ENCODE measurements around the gene PEAK3.
A peak's percentile ranks its signal among the peaks of the same experiment; 100 is the strongest.

Gene PEAK3

DNA sequence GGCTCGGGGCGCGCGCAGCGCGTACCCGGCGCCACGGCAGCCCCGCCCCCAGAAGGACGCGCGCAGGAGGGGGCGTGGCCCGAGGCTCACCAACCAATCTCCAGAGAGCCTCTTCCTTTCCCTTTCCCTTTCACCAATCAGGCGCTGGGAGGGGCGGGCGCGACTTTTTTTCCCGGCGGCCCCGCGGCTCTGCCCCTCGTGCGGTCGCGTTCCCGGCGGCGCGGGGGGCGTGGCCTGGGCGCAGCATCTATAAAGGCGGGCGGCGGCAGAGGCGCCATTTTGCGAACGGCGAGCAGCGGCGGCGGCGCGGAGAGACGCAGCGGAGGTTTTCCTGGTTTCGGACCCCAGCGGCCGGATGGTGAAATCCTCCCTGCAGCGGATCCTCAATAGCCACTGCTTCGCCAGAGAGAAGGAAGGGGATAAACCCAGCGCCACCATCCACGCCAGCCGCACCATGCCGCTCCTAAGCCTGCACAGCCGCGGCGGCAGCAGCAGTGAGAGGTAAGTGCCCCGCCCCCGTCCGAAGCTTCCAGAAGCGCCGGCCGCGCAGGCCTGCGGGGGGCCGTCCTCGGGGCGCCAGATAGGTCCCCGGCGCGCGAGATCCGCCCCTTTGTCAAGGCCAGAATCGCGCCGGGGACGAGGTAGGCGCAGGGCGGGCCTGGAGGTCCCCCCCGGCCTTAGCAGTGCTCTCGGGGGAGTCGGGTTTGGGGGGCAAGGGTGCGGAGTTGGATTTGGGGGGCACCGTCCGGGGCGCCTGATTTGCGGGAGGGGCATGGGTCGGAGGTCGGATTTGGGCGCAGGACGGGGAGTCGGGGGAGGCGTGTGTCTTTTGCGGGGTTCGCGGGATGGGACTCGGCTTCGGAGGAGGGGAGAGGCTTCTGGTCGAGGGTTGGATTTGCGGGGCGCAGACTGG is 12.5 kb downstream of the PEAK3 start:
- DNase-seq: peak; percentile 92

GRCh38 chr19:2268861-2269243 is 13.1 kb downstream of the PEAK3 start:
- no peak for DNase-seq

DNA sequence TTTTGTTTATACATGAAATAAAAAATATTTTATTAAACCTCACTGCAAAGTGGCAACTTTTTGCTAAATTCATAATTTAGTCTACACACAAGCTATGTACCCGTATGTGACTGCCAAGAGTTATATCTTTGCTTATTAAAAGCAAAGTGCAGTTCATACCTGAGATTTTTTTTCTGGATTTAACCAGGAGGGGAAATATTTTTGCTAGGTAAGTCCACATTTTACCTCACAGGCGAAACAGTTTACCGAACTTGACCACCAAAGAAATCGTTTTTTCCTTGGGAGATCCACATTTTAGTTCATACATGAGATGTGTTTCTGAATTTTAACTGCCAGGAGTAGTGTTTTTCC is 13.5 kb downstream of the PEAK3 start:
- DNase-seq: no peak

- no peak for DNase-seq
Measured at GRCh38 chr19:2266183-2266993, 15.6 kb downstream of the PEAK3 start.

GRCh38 chr19:2261438-2262172 is 20.4 kb downstream of the PEAK3 start:
- DNase-seq: peak; percentile 20

DNA sequence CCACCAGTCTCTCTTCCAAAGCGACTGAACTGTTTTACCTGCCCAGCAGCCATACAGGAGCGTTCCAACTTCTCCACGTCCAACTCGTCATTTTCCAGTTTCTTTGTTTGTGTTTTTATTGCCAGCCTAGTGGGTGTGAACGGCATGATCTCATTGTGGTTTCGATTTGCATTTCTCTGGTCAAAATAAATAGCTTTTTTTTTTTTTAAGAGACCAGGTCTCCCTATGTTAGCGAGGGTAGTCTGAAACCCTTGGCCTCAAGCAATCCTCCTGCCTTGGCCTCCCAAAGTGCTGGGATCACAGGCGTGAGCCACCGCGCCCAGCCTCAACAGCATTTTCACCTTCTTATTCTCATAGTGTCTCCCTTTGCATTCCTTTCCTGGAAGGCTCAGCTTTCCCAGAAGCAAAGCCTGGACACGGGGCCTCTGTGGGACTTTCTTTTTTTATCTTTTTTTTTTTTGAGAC is 21.6 kb downstream of the PEAK3 start:
- no peak for DNase-seq

GRCh38 chr19:2259336-2259735 is 22.6 kb downstream of the PEAK3 start:
- DNase-seq: no peak

DNA sequence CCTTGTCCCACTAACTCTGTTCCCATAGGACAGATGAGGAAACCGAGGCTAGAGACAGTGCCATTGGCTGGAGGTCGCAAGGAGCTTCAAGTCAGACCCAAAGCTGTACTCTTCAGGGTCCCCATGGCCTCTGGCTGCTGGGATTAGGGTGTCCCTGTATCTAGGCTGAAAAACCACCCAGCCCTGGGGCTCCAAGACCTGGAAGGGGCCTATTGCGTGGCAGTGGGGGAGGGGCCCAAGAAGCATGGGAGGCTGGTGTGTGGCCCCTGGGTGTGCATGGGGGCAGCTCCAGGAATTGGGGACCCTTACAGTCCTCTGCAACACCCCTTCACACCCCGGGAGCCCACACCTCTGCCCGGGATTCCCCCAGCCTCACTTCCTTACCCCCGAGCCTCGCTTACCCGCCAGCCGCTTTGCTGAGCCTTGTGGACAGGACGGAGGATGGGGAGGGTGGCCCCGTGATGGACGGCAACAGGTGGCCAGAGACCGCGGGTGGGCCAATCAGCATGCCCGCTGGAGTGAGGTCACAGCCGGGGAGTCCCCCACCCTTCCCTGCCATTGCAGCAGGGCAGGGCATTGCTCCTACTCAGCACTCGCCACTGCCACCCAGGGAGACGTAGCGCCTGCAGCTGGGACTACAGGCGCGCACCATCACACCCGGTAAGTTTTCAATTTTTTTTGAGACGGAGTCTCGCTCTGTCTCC is 25.8 kb downstream of the PEAK3 start, which contains the start of gene JSRP1:
Gene JSRP1, minus strand, starts transcription at position 436 of the 704 bp plus-strand sequence. CDS start 1,103 bp downstream, outside the sequence.
- peak; percentile 89 for DNase-seq

DNA sequence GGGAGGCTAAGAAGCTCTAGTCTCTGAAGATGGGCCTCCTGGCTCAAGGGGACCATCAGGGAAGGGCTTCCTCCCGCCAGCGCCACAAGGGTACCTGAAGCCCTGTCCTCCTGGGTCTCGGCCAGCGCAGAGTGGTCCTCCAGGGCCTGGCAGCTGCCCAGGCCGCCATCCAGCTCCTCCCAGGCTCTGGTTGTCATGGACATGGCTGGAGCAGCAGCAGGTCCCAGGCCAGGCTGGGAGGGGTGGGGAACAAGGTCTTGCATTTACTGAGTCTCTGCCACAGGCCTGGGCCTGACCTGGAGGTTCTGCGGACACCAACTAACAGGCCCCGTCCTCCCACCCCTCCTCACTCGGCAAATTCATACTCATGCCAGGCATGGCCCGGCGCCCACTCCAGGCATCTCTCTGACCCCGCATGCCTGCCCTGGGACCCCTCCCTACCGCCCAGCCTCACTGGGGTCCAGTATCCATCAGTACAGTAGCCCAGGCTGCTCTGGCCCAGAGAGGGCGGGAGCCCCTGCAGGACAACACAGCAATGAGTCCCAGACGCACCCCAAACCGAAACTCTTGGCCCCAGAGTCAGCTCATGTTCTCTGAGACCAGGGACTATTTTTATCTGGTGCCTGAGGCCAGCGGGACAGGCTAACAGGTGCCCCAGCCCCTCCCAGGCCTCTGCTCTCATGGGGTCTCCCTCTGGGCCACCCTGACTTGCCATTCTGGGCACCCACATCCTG is 26.7 kb downstream of the PEAK3 start:
- no peak for DNase-seq

DNA sequence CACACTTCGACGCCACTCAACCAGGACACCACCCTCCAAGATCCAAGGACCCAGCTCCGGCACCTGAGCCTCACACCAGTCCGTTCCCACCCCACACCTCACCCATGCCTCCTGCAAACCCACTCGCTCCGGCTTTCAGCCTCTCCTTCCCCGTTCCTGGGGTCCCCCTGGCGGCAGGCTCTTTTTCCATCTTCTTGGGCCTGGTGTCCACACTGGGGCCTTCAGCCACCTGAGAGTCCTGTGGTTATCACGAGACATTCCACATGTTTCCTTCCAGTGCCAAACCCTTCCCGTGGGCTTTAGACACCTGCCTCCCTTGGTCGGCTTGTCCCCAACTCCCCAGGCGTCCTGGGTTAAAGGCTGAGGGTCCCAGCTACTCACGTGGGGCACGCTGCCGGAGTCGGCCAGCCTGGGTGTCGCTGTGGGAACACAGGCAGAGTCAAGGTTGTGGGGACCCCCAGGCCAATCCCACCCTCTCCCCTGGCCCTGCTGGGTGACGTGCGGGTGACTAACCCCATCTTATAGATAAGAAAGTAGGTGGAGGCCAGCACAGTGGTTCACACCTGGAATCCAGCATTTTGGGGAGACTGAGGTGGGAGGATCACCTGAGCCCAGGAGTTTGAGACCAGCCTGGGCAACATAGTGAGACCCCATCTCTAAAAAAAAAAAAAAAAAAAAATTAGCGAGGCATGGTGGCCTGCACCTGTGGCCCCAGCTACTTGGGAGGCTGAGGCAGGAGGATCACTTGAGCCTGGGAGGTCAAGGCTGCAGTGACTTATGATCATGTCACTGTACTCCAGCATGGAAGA is 27.7 kb downstream of the PEAK3 start:
- DNase-seq: no peak

GRCh38 chr19:2253106-2254063 is 28.6 kb downstream of the PEAK3 start:
- DNase-seq: no peak

DNA sequence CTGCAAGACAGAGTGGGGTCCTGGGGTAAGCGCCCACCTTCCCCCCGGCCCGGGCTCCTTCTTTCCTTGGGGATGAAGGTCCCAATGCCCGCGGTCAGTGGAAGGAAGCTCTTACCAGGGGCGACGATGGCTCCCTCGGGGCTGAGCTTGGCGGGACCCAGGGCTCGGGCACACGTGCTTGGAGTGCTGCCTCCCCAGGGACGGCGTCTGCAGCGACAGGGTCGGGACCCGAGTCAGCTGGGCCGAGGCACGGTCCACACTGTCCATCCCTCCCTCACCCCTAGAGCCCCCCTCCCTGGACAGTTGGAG is 29.2 kb downstream of the PEAK3 start:
- DNase-seq: no peak

GRCh38 chr19:2252055-2252796 is 29.7 kb downstream of the PEAK3 start:
- no peak for DNase-seq

- DNase-seq: no peak
Measured at GRCh38 chr19:2251106-2252054, 30.6 kb downstream of the PEAK3 start.

GRCh38 chr19:2250766-2251105 is 31.2 kb downstream of the PEAK3 start:
- no peak for DNase-seq

GRCh38 chr19:2249880-2250765 is 31.9 kb downstream of the PEAK3 start:
- no peak for DNase-seq

Measured in NCI-H774 (cell line).